Hematopoietic multipotent progenitor cell treated with erythropoietin and hydrocortisone succinate and interleukin-3 and kit ligand, for 6 days (in vitro differentiated cells): ENCODE results near the gene TDRD10.

Experiments
- DNase-seq: peaks from one replicate; pipeline ENCODE4 v3.0.0-alpha.2; 2015

TDRD10 gene

DNA sequence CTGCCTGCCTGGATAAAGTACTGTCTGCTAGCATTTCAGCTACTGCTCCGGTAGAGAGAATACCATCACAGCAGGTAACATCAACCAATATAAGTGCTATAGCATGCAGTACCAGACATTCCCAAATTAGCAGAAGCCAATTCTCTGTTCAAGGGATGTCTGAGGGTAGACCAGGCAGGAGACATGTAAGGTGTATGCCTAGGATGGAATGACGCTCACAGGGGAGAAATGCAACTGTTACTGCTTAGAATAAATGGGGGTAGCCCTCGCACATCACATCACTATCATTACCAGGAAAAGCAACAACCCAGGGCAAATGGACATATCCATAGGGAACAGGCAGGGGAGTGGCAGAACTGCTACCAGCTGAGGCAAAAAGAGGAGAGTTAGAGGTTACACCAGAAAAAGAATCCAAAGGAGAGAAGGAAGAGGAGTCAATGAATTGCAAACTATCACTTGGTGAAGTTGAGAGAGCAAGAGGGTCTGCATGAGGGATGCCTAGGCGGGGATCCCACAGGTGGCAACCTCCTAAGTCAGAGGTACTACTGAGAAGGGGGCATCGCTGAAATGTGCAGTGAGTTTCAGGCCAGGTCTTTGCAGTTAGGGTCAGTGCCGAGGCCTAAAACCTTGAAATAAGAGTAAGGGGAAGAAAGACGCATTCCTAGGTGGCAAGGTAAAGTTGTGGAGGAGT is 55.4 kb downstream of the TDRD10 start:
- no peak for DNase-seq

DNA sequence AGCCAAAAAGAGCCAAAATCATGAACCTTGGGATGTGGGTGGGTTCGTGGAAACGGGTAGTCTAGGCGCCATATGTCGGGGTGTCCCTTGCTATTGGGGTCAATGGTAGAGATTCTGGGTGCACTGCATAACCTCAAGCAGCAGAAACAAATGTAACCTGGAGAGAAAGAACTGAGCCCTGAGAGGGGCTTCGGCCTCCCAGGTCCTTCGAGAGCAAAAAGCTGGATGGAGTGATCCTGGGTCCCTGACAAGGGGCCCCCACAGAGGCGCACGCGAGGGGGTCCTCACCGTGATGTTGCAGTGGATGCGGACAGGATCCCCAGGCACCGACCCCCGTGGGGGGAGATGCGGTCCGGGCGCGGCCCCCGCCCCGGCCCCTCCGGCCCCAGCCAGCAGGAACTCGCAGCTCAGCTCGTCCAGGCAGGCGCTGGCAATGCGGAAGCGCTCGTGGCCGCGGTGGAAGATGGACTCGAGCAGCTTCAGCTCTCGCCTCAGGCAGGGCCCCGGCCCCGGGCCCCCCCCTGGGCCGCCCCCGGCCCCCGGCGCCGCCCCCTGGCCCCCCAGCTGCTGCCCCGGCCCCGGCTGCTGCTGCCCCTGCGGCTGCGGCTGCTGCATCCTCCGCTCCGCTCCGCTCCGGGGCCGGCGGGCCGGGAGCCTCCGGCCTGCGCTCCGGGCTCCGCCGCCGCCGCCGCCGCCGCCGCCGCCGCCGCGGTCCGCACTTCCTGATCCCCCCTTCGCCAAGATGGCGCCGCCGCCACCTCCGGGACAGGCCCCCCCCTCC is 56.1 kb downstream of the TDRD10 start, which contains the start of gene UBE2Q1:
Gene UBE2Q1, minus strand, starts transcription at position 724 of the 781 bp plus-strand sequence. Its CDS starts 109 bp downstream, at position 615.
- DNase-seq, result peak; percentile 47

DNA sequence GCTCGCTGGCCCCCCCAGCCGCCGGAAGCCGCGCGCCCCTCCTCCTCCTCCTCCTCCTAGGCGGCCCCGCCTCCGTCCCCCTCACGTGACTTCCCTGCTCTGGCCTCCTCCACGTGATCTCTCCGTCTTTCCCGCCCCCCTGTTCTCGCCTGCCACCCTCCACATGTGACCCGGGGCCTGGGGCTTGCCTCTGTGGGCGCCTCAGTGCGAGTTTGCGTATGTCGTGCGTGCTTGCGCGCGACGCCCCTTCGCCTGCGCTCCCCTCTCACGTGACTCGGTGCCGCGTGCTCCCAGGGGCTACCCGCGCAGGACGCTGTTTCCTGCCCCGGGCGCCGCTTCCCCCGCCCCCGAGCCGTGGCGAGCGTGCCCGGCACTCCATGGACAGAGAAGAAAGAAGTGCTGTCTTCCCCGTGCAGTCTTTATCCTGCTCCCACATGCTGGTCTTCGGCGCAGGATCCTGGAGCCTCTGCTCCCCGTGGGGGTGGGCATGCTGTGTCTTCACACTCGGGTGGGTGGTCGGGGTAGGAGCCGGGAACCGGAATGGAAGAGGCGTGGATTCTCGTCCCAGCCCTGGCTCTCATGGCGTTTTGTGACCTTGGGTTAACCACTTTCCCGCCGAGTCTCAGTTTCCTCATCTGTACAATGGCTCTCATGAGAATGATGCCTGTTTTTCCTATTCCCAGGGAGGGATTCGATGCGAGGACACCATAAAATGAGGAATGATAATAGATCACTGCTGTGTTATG is 56.9 kb downstream of the TDRD10 start:
- peak; percentile 99 for DNase-seq

DNA sequence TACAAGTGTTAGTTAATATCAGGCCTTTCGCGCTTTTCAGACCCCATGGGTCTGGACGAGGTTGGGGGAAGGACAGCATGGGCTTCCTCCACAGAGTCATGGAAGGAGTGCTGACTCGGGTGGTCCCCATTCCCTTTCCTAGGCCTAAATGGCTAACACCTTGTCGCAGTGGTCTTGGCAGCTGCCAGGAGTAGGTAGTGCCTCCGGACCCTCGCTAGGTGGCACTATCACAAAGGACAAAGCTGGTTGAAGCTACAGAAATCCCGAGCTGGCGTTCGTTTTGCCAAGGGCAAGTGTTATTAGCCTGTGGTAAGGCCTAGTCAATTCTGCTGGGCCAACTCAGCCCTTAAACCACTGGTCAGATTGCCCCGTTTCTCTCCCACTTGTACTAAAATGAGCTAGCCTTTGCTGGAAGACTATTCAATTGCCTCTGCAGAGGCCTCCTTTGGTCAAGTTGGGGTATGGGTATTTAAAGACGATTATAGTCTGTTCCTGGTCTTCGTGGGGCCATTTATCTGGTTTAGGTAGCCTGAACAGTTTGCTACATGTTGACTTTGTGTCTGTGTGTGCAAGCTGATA is 57.5 kb downstream of the TDRD10 start:
- peak; percentile 97 for DNase-seq

DNA sequence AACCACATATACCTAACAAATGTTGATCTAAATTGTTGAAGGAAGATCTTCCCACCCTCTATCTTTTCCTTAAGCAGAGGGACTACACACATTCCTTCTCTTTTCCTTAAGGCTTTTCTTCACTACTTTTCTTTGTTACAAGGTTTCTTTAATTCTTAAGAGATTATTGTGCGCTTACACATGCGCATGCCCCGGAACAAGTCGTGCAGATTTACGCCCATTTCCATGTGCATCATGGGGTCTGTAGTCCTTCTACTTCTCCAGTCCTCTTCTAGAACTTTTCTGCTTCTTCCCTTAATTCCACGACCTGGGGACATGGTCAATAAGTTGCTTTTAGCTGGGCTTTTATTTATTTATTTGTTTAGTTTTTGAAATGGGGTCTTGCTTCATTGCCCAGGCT is 63.9 kb downstream of the TDRD10 start:
- no peak for DNase-seq

DNA sequence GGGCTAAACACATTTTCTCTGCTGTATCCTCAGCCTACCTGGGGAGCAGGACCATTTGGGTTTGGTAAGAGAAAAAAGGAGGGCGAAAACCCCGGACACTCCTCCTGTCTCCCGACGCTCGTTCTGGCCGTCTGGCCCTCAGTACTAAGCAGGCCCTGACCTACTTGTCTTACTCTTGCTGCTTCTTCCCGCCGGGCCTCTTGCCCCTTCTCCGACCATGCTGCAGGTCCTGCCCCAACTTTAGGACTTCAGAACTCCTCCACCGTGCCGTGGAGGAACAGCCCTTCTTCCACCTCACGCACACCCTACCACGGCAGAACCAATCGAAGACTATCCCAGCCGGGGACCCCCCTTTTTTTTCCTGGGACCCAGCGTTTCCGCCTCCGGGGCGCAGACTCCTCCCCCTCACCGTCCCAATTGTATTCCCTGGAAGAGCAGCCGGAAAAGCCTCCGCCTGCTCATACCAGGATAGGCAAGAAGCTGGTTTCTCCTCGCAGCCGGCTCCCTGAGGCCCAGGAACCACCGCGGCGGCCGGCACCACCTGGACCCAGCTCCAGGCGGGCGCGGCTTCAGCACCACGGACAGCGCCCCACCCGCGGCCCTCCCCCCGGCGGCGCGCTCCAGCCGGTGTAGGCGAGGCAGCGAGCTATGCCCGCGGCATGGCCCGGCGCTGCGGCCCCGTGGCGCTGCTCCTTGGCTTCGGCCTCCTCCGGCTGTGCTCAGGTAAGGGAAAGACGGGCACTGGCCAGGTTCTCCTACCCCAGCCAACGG is 65.6 kb downstream of the TDRD10 start, which contains the start of gene CHRNB2:
Gene CHRNB2, plus strand, starts transcription at position 393 of the 771 bp plus-strand sequence. Its CDS starts 267 bp downstream, at position 660.
- peak; percentile 71 for DNase-seq

DNA sequence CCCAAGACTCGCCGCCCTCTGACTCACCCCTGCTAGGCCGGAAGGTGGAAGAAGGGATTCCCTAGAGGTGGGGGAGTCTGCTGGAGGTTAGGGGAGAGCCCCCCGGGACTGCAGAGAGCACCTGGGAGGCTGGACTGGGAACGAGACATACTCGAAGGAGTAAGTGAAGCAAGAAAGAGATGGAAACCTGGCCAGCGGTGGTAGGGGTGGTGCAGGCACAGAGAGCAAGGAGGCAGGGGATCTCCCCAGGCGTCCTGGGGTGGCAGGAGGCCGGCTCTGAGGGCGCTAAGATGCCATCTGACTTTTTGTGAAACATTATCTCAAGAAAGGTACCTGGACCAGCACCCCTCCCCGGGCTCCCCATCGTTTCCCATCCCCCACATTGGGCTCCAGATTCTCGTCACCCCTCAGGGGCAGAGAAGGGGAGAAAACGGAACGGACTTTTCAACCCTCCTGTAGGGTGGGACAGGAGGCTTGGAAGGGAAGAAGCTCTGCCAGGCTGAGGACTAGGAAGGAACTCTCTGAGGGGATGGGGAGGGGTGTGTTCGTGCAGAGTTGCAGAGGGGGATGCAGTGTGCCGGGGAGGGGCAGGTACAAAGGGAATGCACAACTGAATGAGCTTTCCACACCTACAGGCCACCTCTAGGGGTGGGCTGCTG is 66.3 kb downstream of the TDRD10 start:
- DNase-seq, result no peak

DNA sequence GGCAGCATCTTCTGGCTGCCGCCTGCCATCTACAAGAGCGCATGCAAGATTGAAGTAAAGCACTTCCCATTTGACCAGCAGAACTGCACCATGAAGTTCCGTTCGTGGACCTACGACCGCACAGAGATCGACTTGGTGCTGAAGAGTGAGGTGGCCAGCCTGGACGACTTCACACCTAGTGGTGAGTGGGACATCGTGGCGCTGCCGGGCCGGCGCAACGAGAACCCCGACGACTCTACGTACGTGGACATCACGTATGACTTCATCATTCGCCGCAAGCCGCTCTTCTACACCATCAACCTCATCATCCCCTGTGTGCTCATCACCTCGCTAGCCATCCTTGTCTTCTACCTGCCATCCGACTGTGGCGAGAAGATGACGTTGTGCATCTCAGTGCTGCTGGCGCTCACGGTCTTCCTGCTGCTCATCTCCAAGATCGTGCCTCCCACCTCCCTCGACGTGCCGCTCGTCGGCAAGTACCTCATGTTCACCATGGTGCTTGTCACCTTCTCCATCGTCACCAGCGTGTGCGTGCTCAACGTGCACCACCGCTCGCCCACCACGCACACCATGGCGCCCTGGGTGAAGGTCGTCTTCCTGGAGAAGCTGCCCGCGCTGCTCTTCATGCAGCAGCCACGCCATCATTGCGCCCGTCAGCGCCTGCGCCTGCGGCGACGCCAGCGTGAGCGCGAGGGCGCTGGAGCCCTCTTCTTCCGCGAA is 69.4 kb downstream of the TDRD10 start:
- no peak for DNase-seq

DNA sequence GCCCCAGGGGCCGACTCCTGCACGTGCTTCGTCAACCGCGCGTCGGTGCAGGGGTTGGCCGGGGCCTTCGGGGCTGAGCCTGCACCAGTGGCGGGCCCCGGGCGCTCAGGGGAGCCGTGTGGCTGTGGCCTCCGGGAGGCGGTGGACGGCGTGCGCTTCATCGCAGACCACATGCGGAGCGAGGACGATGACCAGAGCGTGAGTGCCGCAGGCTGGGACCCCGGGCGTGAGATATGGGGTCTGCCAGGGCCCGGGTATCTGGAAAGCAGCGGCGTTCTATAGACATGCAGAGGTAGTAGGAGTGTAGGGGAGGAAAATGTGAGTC is 69.9 kb downstream of the TDRD10 start:
- no peak for DNase-seq

DNA sequence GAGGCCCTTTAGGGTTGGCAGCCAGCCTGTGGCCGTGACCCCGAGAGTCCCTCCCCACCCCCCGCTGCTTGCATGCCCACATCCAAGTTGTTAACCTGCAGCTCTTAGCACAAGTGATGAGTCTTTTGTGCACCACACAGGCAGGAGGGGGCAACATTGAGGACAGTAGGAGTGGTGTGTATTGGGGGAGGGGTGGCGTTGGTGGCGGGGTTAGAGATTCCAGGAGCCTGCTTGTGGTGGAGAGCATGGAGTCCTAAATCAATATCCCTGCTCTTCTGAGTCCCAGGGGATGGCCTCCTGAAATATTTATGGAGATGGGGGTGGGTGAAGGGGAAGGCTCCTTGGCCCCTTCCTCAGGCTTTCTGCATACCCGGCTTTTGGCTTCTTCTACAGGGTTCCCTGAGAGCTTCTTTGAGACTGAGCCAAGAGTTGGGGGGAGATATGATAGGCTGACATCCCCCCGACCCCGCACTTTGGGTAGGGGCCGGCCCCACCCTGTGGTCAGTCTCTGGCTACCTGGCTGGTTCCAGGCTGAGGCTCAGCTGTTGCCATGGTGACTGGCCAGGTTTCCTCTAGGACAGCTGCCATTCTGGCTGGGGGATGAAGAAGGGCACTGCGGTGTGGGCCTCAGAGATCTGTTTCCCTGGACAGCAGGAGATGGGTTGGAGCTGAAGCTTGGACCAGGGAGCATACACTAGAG is 70.6 kb downstream of the TDRD10 start:
- no peak for DNase-seq

DNA sequence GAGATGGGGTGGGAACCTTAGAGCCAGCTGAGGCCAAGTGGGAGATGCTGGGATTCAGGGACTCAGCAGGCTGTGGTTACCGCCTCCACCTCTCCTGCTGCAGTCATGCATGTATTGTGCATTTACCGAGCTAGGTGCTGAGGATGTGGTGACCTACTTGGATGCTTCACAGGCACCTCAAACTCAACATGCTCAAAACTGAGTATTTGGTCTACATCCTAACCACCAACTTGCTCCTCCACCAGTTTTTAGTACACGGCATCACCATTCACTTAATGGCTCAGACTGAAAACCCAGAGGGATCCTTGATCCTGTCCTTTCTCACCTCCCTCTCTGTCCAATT is 71.1 kb downstream of the TDRD10 start:
- DNase-seq, result no peak

DNA sequence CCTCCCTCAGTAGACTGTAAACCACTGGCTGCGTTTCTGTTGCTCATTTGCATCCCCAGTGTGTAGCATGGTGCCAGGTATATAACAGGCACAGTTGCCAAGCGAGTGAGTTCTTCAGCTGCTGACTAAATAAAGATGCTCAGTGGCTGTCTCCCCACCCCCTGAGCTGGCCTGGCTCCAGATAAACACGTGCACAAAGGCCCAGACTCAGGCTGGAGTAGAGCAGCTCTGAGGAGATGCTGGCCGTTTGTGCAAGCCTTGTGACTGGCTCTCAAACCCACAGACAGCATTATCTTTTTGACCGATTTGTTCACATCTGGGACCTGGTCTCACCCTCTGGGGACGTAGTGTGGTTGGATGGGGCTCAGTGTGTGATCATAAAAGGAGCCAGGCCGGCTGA is 72.7 kb downstream of the TDRD10 start:
- DNase-seq, result peak; percentile 68

DNA sequence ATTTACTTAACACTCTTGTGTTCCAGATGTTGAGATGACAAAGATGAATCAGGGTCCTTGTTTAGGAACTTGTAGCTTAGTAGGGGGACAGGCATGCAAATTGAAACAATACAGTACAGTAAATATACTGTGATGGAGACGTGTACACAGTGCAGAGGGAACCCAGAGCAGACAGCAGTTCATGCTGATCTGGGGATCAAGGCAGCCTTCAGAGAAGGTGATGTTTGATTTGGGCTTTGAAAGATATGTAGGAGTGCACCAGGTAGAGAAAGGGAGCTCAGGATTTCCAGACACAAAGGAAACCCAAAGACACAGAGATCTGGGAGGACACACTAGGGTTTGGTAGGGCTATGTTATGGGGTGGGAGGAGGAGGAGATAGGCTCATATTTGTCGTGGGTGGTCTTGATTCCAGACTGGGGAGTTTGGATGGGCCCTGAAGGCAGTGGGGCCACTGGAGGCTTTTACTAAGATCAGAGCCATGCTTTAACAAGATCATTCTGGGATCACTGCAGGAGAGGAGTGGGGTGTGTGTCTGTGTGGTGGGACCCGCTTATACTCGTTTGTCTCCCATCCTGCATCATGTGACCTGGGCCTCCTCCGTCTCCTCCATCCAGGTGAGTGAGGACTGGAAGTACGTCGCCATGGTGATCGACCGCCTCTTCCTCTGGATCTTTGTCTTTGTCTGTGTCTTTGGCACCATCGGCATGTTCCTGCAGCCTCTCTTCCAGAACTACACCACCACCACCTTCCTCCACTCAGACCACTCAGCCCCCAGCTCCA is 73.3 kb downstream of the TDRD10 start:
- DNase-seq, result no peak

DNA sequence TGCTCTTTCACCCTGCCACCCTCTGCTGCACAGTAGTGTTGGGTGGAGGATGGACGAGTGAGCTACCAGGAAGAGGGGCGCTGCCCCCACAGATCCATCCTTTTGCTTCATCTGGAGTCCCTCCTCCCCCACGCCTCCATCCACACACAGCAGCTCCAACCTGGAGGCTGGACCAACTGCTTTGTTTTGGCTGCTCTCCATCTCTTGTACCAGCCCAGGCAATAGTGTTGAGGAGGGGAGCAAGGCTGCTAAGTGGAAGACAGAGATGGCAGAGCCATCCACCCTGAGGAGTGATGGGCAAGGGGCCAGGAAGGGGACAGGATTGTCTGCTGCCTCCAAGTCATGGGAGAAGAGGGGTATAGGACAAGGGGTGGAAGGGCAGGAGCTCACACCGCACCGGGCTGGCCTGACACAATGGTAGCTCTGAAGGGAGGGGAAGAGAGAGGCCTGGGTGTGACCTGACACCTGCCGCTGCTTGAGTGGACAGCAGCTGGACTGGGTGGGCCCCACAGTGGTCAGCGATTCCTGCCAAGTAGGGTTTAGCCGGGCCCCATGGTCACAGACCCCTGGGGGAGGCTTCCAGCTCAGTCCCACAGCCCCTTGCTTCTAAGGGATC is 74.0 kb downstream of the TDRD10 start:
- DNase-seq, result no peak

DNA sequence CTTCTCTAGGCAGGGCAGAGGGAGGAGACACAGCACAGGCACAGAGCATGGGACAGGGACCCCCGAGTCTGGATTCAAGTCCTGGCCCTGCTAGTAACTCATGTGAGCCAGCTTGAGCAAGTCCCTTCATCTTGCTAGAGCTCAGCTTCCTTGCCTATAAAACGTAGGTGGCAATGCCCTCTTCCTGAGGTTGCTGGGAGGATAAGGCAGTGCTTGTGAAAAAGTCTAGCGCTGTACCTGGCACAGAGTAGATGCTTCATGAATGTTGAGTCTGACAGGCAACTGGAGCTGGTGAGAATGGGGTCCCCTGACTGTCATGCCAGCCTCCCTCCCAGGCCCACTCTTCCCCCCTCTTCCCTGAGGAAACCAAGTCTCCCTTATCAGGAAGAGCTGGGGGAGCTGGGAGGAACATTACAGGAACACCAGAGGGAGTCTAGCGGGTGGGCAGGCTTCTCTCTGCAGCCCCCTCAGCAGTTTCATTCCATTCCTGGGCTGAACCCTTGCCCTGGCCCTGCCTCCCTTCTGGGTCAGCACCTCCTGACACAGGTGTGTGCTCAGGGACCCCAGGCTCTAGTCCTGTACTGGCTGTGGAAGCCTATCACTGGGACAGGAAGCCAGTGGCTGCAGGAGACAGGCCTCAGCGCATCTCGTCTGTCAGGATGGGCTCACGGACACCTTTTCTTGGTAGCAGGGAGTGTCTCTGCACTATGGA is 75.5 kb downstream of the TDRD10 start:
- DNase-seq, result no peak

DNA sequence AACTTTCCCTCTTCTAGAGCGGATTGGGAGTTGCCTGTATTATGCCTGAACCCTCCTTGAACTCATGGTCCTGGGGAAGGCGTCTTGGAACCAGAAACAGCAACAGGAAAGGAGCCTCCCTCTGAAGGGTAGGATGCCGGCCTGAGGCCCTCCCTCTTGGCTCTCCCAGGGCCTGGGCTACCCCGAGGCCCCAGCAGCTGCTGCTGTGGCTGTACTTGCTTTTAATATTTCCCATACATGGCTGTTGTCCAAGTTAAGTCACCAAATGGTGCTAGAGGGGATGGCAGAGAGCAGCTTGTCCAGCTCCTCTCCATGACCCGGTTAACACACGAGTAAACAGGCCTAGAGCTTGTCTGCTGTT is 76.0 kb downstream of the TDRD10 start:
- no peak for DNase-seq

DNA sequence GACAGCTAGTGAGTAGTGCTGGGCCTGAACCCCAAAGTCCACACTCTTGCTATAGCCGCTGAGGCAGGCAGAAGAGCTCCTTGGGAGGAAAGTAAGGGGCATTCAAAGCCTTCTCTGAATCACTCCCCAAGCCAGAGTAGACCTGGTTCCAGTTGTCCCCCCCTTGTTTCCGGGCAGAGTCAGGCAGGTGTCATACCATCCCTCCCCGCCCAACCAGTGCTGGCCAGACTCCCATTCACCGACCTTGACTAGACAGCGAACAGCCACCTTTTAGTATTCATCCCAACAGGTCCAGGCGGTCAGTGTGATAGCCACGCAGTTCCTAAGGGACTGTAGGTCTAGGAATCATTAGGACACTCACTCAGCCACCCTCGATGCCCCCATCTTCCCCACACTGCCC is 77.4 kb downstream of the TDRD10 start:
- no peak for DNase-seq

DNA sequence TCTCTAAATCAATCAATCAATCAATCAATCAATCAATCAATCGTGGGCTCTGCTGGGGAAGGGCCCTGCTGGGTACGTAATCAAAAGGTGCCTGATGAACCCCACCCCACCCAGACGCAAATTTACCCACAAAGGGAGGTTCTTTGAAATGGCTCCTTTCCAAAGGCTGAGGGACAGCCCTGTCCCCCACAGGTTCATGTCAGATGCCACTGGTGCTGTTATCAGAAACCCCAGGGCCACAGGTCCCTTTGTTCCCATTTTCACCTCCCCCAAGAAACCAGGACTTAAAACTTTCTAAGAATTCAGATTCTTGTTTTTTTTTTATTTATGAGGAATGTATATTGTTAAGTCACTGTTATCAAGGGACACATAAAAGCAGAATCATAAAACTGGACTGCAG is 79.7 kb downstream of the TDRD10 start:
- peak; percentile 68 for DNase-seq

DNA sequence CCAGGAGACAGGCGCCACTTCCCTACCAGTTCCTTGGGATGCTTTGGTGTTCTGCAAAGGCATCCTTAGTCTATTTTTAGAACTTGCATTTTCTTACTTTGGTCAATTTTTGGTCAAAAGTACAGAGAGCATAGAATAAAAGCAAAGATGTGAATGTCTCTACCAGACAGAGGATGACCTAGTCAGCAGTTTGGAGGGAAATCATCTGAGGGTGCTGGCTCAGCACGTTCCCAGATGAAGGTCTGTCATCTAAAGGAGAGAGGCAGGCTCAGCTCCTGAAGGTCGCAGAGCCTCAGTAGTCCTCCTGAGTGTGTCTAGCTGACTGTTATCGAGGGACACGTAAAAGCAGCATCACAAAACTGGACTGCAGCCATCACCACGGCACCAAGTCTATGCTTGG is 80.9 kb downstream of the TDRD10 start:
- no peak for DNase-seq
